GM06990 (cell line): ENCODE results near the gene HECW1.
"Not testable (repeated sequence)": the region's sequence is repeated elsewhere in the genome, so short reads cannot be mapped to it uniquely, and the experiment has no call there.

Experiments
- DNase-seq: peaks from one replicate; pipeline ENCODE4 v3.0.0-alpha.2; 2011; ENCODE audit not compliant: insufficient read length; ENCODE audit errors: extremely low read depth
- H3K27me3 ChIP-seq: replicated peaks from 2 replicates; pipeline ENCODE4 v1.6.0; 2011; ENCODE audit warnings: low read length; ENCODE audit not compliant: control insufficient read depth, insufficient read depth
- H3K36me3 ChIP-seq: 2 replicates; pipeline ENCODE4 v1.5.1; 2011; ENCODE audit warnings: low read length; ENCODE audit not compliant: control insufficient read depth, insufficient read depth
- H3K4me3 ChIP-seq: replicated peaks from 2 replicates; pipeline ENCODE4 v1.5.1; 2011; ENCODE audit warnings: low read depth, mild to moderate bottlenecking, control low read depth, low read length
- TF ChIP-seq, protein P1 (sequence below): IDR thresholded peaks from 2 replicates; pipeline ENCODE4 v1.5.1; 2011; ENCODE audit warnings: low read length, control low read depth, mild to moderate bottlenecking, inconsistent platforms; ENCODE audit not compliant: insufficient read depth, poor library complexity, severe bottlenecking

HECW1 gene

GRCh38 chr7:43135129-43135528, 22.7 kb downstream of the HECW1 start:
- TF ChIP-seq, protein P1, sequence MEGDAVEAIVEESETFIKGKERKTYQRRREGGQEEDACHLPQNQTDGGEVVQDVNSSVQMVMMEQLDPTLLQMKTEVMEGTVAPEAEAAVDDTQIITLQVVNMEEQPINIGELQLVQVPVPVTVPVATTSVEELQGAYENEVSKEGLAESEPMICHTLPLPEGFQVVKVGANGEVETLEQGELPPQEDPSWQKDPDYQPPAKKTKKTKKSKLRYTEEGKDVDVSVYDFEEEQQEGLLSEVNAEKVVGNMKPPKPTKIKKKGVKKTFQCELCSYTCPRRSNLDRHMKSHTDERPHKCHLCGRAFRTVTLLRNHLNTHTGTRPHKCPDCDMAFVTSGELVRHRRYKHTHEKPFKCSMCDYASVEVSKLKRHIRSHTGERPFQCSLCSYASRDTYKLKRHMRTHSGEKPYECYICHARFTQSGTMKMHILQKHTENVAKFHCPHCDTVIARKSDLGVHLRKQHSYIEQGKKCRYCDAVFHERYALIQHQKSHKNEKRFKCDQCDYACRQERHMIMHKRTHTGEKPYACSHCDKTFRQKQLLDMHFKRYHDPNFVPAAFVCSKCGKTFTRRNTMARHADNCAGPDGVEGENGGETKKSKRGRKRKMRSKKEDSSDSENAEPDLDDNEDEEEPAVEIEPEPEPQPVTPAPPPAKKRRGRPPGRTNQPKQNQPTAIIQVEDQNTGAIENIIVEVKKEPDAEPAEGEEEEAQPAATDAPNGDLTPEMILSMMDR, result no peak
- no peak for DNase-seq
- no peak overlapping the region for H3K4me3 ChIP-seq
- no peaks in the 10 kb centered on the region for H3K36me3 ChIP-seq
- H3K27me3 ChIP-seq, result no peaks in the 10 kb centered on the region

GRCh38 chr7:43136064-43136463, 23.6 kb downstream of the HECW1 start:
- Histone ChIP-seq H3K36me3 (no peaks in the 10 kb centered on the region), H3K4me3 (no peak overlapping the region), H3K27me3 (no peaks in the 10 kb centered on the region)
- DNase-seq, result no peak
- TF ChIP-seq, protein P1, result no peak

- H3K4me3 ChIP-seq, H3K27me3 ChIP-seq, H3K36me3 ChIP-seq, DNase-seq: not testable (repeated sequence)
These were observed 24.8 kb downstream of the HECW1 start for GRCh38 chr7:43137121-43137744.

GRCh38 chr7:43137811-43138210, 25.4 kb downstream of the HECW1 start:
- H3K27me3 ChIP-seq, result no peaks in the 10 kb centered on the region
- H3K4me3 ChIP-seq, result no peak overlapping the region
- no peaks in the 10 kb centered on the region for H3K36me3 ChIP-seq
- DNase-seq, result no peak
- TF ChIP-seq, protein P1, result no peak

GRCh38 chr7:43138710-43139109, 26.3 kb downstream of the HECW1 start:
- Histone ChIP-seq H3K36me3 (no peaks in the 10 kb centered on the region), H3K4me3 (no peak overlapping the region), H3K27me3 (no peaks in the 10 kb centered on the region)
- no peak for DNase-seq
- TF ChIP-seq, protein P1, result no peak

GRCh38 chr7:43139137-43139536, 26.7 kb downstream of the HECW1 start:
- TF ChIP-seq, protein P1, result no peak
- H3K27me3 ChIP-seq, result no peaks in the 10 kb centered on the region
- no peak for DNase-seq
- H3K4me3 ChIP-seq, result no peak overlapping the region
- no peaks in the 10 kb centered on the region for H3K36me3 ChIP-seq
